Measurements from ENCODE around the gene AP3M1. TPM values are rescaled to one million over a fixed set of nuclear protein-coding genes. Genes with fewer than 3 reads are reported as not detected.
"Not testable (repeated sequence)": the region's sequence is repeated elsewhere in the genome, so short reads cannot be mapped to it uniquely, and the experiment has no call there.

AP3M1 gene
- total RNA-seq, 1 donor from 2014 or later: 40.2 TPM

GRCh38 chr10:74163319-74164068 is 12.9 kb upstream of the AP3M1 start:
- DNase-seq: no peak

- DNase-seq: no peak
Observed at GRCh38 chr10:74160013-74160412, 9.4 kb upstream of the AP3M1 start.

GRCh38 chr10:74156919-74157289 is 6.3 kb upstream of the AP3M1 start:
- no peak for DNase-seq

GRCh38 chr10:74153676-74154075 is 3.0 kb upstream of the AP3M1 start:
- no peak for DNase-seq

- no peak for DNase-seq
Observed at GRCh38 chr10:74153123-74153522, 2.5 kb upstream of the AP3M1 start.

- no peak for DNase-seq
Observed at GRCh38 chr10:74151879-74152722, 1.5 kb upstream of the AP3M1 start.

GRCh38 chr10:74150990-74151878 is 606 bp upstream of the AP3M1 start, which contains the start of gene ADK:
Gene ADK (plus strand): TSS chr10:74151221. CDS start chr10:74151279, 58 bp downstream.
- peak; percentile 97 for DNase-seq

- DNase-seq: not testable (repeated sequence)
Observed at GRCh38 chr10:74146980-74147379, 3.6 kb downstream of the AP3M1 start.

GRCh38 chr10:74145133-74145532 is 5.5 kb downstream of the AP3M1 start:
- DNase-seq: no peak

- DNase-seq: no peak
Observed at GRCh38 chr10:74140553-74140952, 10.1 kb downstream of the AP3M1 start.

GRCh38 chr10:74139981-74140380 is 10.6 kb downstream of the AP3M1 start:
- DNase-seq: no peak

- DNase-seq: not testable (repeated sequence)
Observed at GRCh38 chr10:74138596-74138995, 12.0 kb downstream of the AP3M1 start.

GRCh38 chr10:74137992-74138391 is 12.6 kb downstream of the AP3M1 start:
- DNase-seq: no peak

GRCh38 chr10:74135452-74135851 is 15.2 kb downstream of the AP3M1 start:
- no peak for DNase-seq

GRCh38 chr10:74133923-74134820 is 16.5 kb downstream of the AP3M1 start:
- DNase-seq: no peak

GRCh38 chr10:74123081-74123480 is 27.5 kb downstream of the AP3M1 start:
- DNase-seq: no peak

- no peak for DNase-seq
Observed at GRCh38 chr10:74122060-74122459, 28.6 kb downstream of the AP3M1 start.

GRCh38 chr10:74121368-74121767 is 29.3 kb downstream of the AP3M1 start:
- DNase-seq: no peak

- no peak for DNase-seq
Observed at GRCh38 chr10:74120911-74121310, 29.7 kb downstream of the AP3M1 start.

GRCh38 chr10:74118804-74119203 is 31.8 kb downstream of the AP3M1 start:
- DNase-seq: no peak

GRCh38 chr10:74117738-74118137 is 32.9 kb downstream of the AP3M1 start:
- no peak for DNase-seq

Data from occipital lobe (tissue), 2 donors.